ENCODE data around the gene RNF222.

- TF ChIP-seq POLR2A (IDR thresholded peaks at IDR 0.05), result no peak
- TF ChIP-seq CTCF (IDR thresholded peaks at IDR 0.05), result no peak
These were observed 4.8 kb downstream of the RNF222 start for GRCh38 chr17:8392674-8393469.
